Hepatocyte (in vitro differentiated cells): Measurements from ENCODE around the gene MGARP. TPM values are rescaled to one million over a fixed set of nuclear protein-coding genes. Genes with fewer than 3 reads are reported as not detected.

Experiments used
- DNase-seq: peaks from one replicate; pipeline ENCODE4 v3.0.0-alpha.2; 2016; ENCODE audit warnings: low spot score
- H2AFZ ChIP-seq: fragments of 200-600 bp; sonication (generic); 2 replicates; pipeline ENCODE4 v1.6.0; 2016; ENCODE audit warnings: antibody characterized with exemption, mild to moderate bottlenecking
- H3K27ac ChIP-seq: fragments of 200-600 bp; sonication (generic); 2 replicates; pipeline ENCODE4 v1.5.1; 2016; ENCODE audit warnings: mild to moderate bottlenecking
- H3K27me3 ChIP-seq: fragments of 200-600 bp; sonication (generic); 2 replicates; pipeline ENCODE4 v1.6.1; 2016
- H3K36me3 ChIP-seq: fragments of 200-600 bp; sonication (generic); replicated peaks from 2 replicates; pipeline ENCODE4 v1.5.1; 2016; ENCODE audit warnings: low read depth; ENCODE audit not compliant: insufficient read depth
- H3K4me1 ChIP-seq: fragments of 200-600 bp; sonication (generic); 2 replicates; pipeline ENCODE4 v1.5.1; 2016; ENCODE audit warnings: mild to moderate bottlenecking, moderate library complexity; ENCODE audit not compliant: insufficient read depth
- H3K4me2 ChIP-seq: fragments of 200-600 bp; sonication (generic); 2 replicates; pipeline ENCODE4 v1.6.0; 2016
- H3K4me3 ChIP-seq: fragments of 200-600 bp; sonication (generic); 2 replicates; pipeline ENCODE4 v1.5.1; 2016; ENCODE audit warnings: mild to moderate bottlenecking
- H3K79me2 ChIP-seq: fragments of 200-600 bp; sonication (generic); 2 replicates; pipeline ENCODE4 v1.6.0; 2017; ENCODE audit warnings: mild to moderate bottlenecking
- H3K9me2 ChIP-seq: fragments of 200-600 bp; sonication (generic); replicated peaks from 2 replicates; pipeline ENCODE4 v1.6.0; 2017; ENCODE audit warnings: mild to moderate bottlenecking; ENCODE audit not compliant: insufficient read depth
- H3K9me3 ChIP-seq: fragments of 200-600 bp; sonication (generic); 2 replicates; pipeline ENCODE4 v1.5.1; 2016; ENCODE audit warnings: low read depth, mild to moderate bottlenecking
- H4K20me1 ChIP-seq: fragments of 200-600 bp; sonication (generic); 2 replicates; pipeline ENCODE4 v1.6.0; 2016; ENCODE audit warnings: mild to moderate bottlenecking; ENCODE audit not compliant: insufficient read depth, poor library complexity, severe bottlenecking
- CTCF ChIP-seq: fragments of 200-600 bp; sonication (generic); IDR thresholded peaks from 2 replicates; pipeline ENCODE4 v1.5.1; 2016; ENCODE audit warnings: antibody characterized with exemption, mild to moderate bottlenecking; ENCODE audit not compliant: poor library complexity
- EZH2 ChIP-seq: fragments of 200-600 bp; sonication (generic); IDR thresholded peaks from 2 replicates; pipeline ENCODE4 v1.6.1; 2016; ENCODE audit warnings: antibody characterized with exemption, mild to moderate bottlenecking, borderline replicate concordance
- EZH2phosphoT487 ChIP-seq: fragments of 200-600 bp; sonication (generic); IDR thresholded peaks from one replicate; pipeline ENCODE4 v1.6.1; 2018; ENCODE audit warnings: antibody characterized with exemption, mild to moderate bottlenecking, low read depth, moderate library complexity; ENCODE audit not compliant: unreplicated experiment, severe bottlenecking
- WGBS: methylation state at CpG from one replicate; pipeline ENCODE4 v1.1.6; 2016; ENCODE audit warnings: low lambda C conversion rate; ENCODE audit errors: missing lambda C conversion rate; 5-methylcytosine and 5-hydroxymethylcytosine counted together
- polyA plus RNA-seq: library from polyadenylated mRNA; unstranded; fragments of >200 nt; fragmentation: Nextera tagmentation; extraction: Ambion mirVana; gene quantifications from 2 replicates; pipeline ENCODE4 v1.2.1, GENCODE V29; 2016
- total RNA-seq: library from RNA; depleted of rRNA; stranded (reverse); fragments of >200 nt; gene quantifications from 2 replicates; pipeline ENCODE4 v1.2.3, GENCODE V29; 2014

Gene MGARP
- total and polyA plus RNA-seq, 2 experiments from 2014 or later, result 0.90 to 4.3 TPM

DNA sequence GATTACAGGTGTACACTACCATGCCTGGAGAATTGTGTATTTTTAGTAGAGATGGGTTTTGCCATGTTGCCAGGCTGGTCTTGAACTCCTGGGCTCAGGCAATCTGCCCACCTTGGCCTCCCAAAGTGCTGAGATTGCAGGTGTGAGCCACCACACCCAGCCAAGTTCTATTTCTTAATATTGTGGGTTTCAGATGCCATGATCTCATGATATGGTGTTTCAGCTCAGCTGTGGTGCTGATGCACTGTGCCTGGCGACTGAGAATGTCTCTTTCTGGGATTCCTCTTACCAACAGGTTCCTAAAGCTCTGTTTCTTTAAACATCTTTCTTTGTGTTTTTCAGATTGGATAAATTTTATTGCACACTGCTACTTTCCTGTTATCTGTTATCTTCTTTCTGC, 39.5 kb upstream of the MGARP start:
- DNase-seq, result no peak
- Histone ChIP-seq H3K36me3 (no peaks in the 10 kb centered on the region), H3K4me1 (peaks cover under 1% of the 10 kb centered on the region), H3K4me3 (no peak overlapping the region), H4K20me1 (peaks cover 43% of the 10 kb centered on the region), H3K9me2 (no peaks in the 10 kb centered on the region), H2AFZ (no peak overlapping the region), H3K27me3 (no peaks in the 10 kb centered on the region), H3K4me2 (no peak overlapping the region), H3K27ac (no peak overlapping the region), H3K9me3 (no peaks in the 10 kb centered on the region), H3K79me2 (peaks cover 99% of the 10 kb centered on the region)
- 78% methylated on average over 1 of the region's 1 CpG for WGBS
- TF ChIP-seq EZH2 (no peak), CTCF (no peak), EZH2phosphoT487 (no peak)

DNA sequence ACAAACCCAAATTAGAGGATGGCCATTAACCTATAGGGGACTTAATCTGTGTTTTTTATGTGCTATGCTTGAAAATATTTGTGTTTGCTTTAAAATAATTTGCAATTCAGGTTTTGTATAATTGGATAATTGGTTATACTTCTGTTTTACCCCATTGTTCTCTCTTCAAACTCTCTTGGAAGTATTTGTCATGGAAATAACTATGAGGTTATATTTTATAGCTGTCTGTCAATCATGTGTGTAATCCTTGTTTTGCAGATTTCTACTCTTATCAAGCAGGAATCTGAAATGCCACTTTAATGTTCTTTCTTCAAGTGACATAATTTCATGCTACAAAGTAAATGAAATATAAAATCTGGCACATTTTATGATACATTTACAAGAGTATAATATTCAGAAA, 37.6 kb upstream of the MGARP start:
- H3K4me3 ChIP-seq, result no peak overlapping the region
- no peak overlapping the region for H3K4me2 ChIP-seq
- TF ChIP-seq EZH2 (no peak), EZH2phosphoT487 (no peak)
- H4K20me1 ChIP-seq, result peaks cover 41% of the 10 kb centered on the region
- no peak overlapping the region for H3K27ac ChIP-seq
- no peak overlapping the region for H2AFZ ChIP-seq
- H3K4me1 ChIP-seq, result no peaks in the 10 kb centered on the region
- no peaks in the 10 kb centered on the region for H3K9me2 ChIP-seq
- H3K9me3 ChIP-seq, result no peaks in the 10 kb centered on the region
- no peaks in the 10 kb centered on the region for H3K27me3 ChIP-seq
- DNase-seq, result no peak
- H3K79me2 ChIP-seq, result peaks cover 99% of the 10 kb centered on the region
- H3K36me3 ChIP-seq, result no peaks in the 10 kb centered on the region

- peaks cover 41% of the 10 kb centered on the region for H4K20me1 ChIP-seq
- H3K4me1 ChIP-seq, result no peaks in the 10 kb centered on the region
- no peak overlapping the region for H3K4me3 ChIP-seq
- H3K27me3 ChIP-seq, result no peaks in the 10 kb centered on the region
- H3K9me2 ChIP-seq, result no peaks in the 10 kb centered on the region
- no peaks in the 10 kb centered on the region for H3K9me3 ChIP-seq
- no peak overlapping the region for H3K4me2 ChIP-seq
- no peak for DNase-seq
- H3K79me2 ChIP-seq, result peaks cover 99% of the 10 kb centered on the region
- WGBS, result 96% methylated on average over 2 of the region's 2 CpGs
- no peak overlapping the region for H2AFZ ChIP-seq
- H3K36me3 ChIP-seq, result no peaks in the 10 kb centered on the region
- H3K27ac ChIP-seq, result no peak overlapping the region
- TF ChIP-seq CTCF, result no peak
- TF ChIP-seq EZH2, result no peak
- TF ChIP-seq EZH2phosphoT487, result no peak
Observed at GRCh38 chr4:139316733-139317132, 36.7 kb upstream of the MGARP start.

GRCh38 chr4:139315221-139315675, 35.2 kb upstream of the MGARP start:
- Histone ChIP-seq H3K27ac (no peak overlapping the region), H3K9me2 (no peaks in the 10 kb centered on the region), H3K9me3 (no peaks in the 10 kb centered on the region), H4K20me1 (peaks cover 51% of the 10 kb centered on the region), H3K4me1 (no peaks in the 10 kb centered on the region), H3K79me2 (peaks cover 100% of the 10 kb centered on the region), H3K36me3 (no peaks in the 10 kb centered on the region), H3K27me3 (no peaks in the 10 kb centered on the region), H3K4me3 (no peak overlapping the region), H3K4me2 (no peak overlapping the region), H2AFZ (no peak overlapping the region)
- no peak for DNase-seq
- no peak for TF ChIP-seq CTCF
- no peak for TF ChIP-seq EZH2
- no peak for TF ChIP-seq EZH2phosphoT487
- 91% methylated on average over 13 of the region's 13 CpGs for WGBS
